Ramos (cell line): ENCODE measurements around the gene CNOT2.

Experiments
- in situ Hi-C: fragments of 300-500 bp; cut with MboI; formaldehyde crosslinking; loops from one replicate; pipeline ENCODE4 v1.14.3; 2022; ENCODE audit warnings: low sequenced_read_pairs; ENCODE audit not compliant: unreplicated experiment

CNOT2 gene

GRCh38 chr12:70249903-70250302 lies 6.7 kb downstream of the CNOT2 start:
- in situ Hi-C loops, result loop anchor here (10.0 kb wide), 1 partner anchor 345 kb away; no protein-coding TSS in a partner anchor

GRCh38 chr12:70251226-70251625 lies 8.0 kb downstream of the CNOT2 start:
- in situ Hi-C loops, result no loop called here

GRCh38 chr12:70251661-70252060 lies 8.4 kb downstream of the CNOT2 start:
- in situ Hi-C loops, result no loop called here

- in situ Hi-C loops, result no loop called here
Measured at GRCh38 chr12:70252832-70253231, 9.6 kb downstream of the CNOT2 start.

GRCh38 chr12:70254225-70254624 lies 11.0 kb downstream of the CNOT2 start:
- in situ Hi-C loops, result no loop called here

- in situ Hi-C loops, result no loop called here
Measured at GRCh38 chr12:70254846-70255245, 11.6 kb downstream of the CNOT2 start.

DNA sequence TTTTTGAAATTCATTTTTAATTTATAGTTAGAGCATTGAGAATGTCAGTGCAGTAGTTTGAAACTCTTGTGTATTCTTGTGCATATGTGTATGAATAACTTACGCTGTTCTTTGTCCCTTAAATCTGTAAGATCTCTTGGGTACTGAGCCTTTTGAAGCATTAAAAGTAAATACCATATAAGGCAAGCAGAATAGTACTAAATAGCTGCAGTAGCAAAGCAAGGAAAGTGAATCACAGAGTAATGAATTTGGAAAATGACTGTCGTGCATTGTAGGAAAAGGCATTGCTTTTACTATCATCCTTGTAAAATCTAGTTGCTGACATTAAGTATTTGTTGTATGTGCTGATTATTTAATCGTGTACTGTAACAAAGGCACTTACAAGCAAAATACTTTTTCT lies 12.1 kb downstream of the CNOT2 start:
- in situ Hi-C loops, result no loop called here

- in situ Hi-C loops, result no loop called here
Measured at GRCh38 chr12:70258605-70259403, 15.6 kb downstream of the CNOT2 start.

- in situ Hi-C loops, result no loop called here
Measured at GRCh38 chr12:70260646-70261045, 17.4 kb downstream of the CNOT2 start.

GRCh38 chr12:70264067-70264867 lies 21.0 kb downstream of the CNOT2 start:
- in situ Hi-C loops, result no loop called here

DNA sequence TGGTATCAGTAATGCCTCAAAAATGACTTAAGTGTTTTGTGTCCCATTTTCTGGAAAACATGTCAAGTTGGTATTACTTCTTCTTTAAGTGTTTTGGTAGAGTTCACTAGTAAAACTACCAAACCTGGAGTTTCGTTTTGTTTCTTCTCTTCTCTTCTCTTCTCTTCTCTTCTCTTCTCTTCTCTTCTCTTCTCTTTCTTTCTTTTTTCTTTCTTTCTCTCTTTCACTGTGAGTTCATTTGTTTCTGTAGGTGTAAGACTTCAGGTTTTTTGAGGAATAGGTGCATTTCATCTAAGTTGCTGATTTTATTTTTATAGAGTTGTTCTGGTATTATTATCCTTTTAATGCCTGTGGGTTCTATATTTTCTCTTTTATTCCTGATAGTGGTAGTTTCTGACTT lies 21.9 kb downstream of the CNOT2 start:
- in situ Hi-C loops, result no loop called here

GRCh38 chr12:70267550-70267949 lies 24.3 kb downstream of the CNOT2 start:
- in situ Hi-C loops, result no loop called here

DNA sequence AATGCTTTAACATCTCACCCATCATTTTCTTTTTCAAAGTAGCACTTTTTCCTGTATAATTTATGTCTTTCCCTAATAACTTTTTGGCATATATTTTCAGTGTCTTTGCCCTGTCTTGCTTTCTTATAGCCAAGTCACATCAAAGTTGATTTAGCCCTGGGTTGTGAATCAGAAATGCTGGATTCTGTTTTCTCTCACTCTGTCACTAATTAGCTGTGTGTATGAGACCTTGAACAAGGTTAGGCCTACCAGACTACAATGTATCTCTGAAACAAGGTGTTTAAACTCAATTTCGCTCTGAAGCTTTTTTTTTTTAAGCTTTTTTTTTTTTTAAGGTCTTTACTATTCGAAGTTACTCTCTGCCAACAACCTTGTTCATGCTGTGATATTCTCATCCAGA lies 25.7 kb downstream of the CNOT2 start:
- in situ Hi-C loops, result no loop called here

GRCh38 chr12:70270108-70270507 lies 26.9 kb downstream of the CNOT2 start:
- in situ Hi-C loops, result no loop called here

DNA sequence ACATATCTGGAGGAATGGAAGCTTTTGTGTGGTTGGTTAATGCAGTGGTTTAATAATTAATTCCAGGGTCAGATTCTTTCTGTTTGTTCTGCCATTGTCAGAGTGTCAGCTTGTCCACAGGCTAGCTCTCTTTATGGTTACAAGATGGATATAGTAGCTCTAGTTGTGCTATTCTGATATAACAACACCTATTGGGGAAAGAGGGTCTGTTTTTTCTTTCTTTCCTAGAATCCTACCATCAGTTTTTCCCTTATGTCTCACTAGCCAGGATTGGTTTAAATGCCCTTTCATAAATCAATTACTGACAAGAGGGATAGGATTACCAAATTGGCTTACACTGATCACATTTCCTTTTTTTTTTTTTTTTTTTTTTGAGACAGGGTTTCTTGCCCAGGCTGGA lies 27.8 kb downstream of the CNOT2 start:
- in situ Hi-C loops, result no loop called here

DNA sequence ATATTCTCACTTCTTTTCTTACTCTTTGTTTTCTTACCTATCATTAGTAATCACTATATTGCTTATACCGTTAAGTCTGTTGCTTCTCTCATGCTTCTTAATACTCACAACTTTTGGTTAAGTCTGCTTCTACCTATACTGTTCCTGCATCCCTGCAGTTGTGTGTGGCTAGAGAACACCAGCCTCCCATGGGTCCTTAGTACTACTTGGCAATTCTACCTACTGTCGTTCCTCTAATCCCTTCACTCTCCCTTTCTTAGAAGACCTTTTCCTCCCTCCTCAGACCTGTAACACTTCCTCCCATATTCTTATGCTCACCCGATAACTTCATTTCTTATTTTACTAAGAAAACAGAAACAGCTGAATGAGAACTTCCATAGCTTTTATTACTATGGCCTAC lies 29.3 kb downstream of the CNOT2 start:
- in situ Hi-C loops, result no loop called here

DNA sequence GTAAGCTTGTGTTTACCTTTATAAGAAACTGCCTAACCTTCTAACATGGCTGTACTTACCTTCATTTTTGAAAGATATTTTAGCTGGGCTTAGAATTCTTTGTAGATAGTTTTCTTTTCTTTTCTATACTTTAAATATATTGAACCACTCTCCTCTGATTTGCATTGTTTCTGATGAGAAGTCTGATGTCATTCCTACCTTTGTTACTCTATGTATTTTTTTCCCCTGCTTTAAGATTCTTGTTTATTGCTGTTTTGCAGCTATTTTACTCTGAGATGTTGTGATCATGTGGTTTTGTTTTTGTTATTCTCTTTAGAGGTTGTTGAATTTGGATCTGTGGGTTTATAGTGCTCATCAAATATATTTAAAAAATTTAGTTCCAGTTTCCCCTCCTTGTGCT lies 31.8 kb downstream of the CNOT2 start:
- in situ Hi-C loops, result no loop called here

DNA sequence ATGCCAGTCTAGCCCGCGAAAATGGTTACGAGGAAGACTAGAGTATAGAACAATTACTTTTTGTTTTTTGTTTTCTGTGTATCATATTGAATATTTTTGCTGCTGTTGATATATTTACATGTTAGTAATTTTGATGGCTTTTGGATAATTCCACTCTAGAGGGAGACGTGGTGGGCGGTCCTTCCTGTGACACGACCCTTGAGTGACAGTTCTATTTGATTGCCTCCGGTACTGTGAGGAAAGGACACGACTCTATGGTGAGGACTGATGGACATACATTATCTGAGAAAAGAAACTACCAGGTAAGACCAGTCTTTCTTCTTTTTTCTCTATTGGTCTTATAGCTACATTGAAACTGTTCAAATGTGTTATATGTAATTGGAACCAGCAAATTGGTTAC lies 34.7 kb downstream of the CNOT2 start:
- in situ Hi-C loops, result no loop called here

GRCh38 chr12:70278945-70279344 lies 35.7 kb downstream of the CNOT2 start:
- in situ Hi-C loops, result no loop called here

DNA sequence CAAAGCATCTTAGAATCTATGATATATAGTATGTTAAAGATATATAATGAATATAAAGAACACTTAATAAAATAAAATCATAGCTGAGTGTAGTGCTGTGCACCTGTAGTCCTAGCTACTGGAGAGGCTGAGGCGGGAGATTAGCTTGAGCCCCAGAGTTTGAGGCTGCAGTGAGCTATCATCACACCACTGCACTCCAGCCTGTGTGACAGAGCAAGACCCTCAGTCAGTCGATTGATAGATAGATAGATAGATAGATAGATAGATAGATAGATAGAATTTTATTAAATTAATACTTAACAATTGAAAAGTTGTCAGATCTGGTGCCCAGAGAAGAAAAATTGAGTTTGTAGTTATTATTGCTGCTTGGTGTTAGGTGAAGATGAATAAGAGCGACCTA lies 40.0 kb downstream of the CNOT2 start:
- in situ Hi-C loops, result no loop called here

DNA sequence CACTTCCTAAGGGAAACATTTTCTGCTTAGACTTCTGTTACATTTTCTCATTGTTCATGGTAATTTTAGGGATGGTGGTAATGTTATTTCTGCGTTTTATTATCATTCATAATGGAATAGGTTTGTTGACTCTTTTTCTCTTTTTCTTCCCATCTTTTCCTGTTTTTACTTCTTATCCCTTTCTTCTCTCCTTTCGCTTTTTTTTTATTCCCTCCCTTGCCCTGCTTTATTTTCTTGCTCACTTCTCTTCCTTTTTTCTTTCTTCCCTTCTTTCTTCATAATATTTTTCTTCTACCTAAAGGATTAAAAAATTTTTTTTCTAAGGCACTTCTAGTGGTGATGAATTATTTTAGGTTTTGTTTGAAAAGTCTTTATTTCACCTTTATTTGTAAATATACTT lies 45.6 kb downstream of the CNOT2 start:
- in situ Hi-C loops, result no loop called here

DNA sequence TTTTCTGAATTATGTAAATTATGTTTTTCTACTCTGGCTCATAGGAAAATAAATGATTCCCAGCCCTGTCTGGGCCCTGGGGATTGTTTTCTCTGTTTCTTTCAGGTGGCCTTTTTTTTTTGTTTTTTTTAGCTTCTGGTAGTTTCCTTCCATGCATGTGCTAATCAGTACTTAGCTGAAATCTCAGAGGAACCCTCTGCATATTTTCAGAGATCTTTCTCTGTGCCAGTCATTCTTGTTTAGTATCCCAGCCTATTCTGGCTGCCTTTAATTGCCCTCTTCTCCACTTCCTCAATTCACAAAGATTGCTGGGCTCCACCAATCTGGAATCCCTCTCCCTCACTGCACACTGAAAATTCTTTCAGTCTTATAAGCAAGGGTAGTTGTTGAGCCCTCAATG lies 46.9 kb downstream of the CNOT2 start:
- in situ Hi-C loops, result no loop called here
